ENCODE results near the gene GSTA2.
"Not testable (repeated sequence)": the region's sequence is repeated elsewhere in the genome, so short reads cannot be mapped to it uniquely, and the experiment has no call there.

Gene GSTA2

GRCh38 chr6:52724406-52725121, 38.7 kb downstream of the GSTA2 start:
- CTCF ChIA-PET = interaction anchor here (0.5 to 2.7 kb wide), 28 partner anchors 9 to 759 kb away, joined by 3 to 13 read pairs (median 4); partner anchors contain the start of gene FBXO9
- DNase-seq (ENCODE audit: low read depth, low spot score) = no peak
- no peak overlapping the region for H3K4me3 ChIP-seq (ENCODE audit: low read depth, low read length)
- TF ChIP-seq CTCF (IDR thresholded peaks at IDR 0.05; ENCODE audit: insufficient read depth, low read length, missing control alignments) = peak; percentile 77
- POLR2A ChIA-PET = no interaction called here

- no peak overlapping the region for H3K4me3 ChIP-seq (ENCODE audit: low read depth, low read length)
- ChIA-PET CTCF (interaction anchor here (0.9 to 2.7 kb wide), 17 partner anchors 8 to 341 kb away, joined by 3 to 13 read pairs (median 5); partner anchors contain the start of gene FBXO9), POLR2A (no interaction called here)
- DNase-seq (ENCODE audit: low read depth, low spot score) = no peak
- no peak for TF ChIP-seq CTCF (IDR thresholded peaks at IDR 0.05; ENCODE audit: insufficient read depth, low read length, missing control alignments)
Observed at GRCh38 chr6:52724042-52724405, 39.3 kb downstream of the GSTA2 start.

GRCh38 chr6:52720321-52720720, 43.0 kb downstream of the GSTA2 start:
- ChIA-PET POLR2A (no interaction called here), CTCF (interaction anchor here (0.8 kb wide), 1 partner anchor 8 kb away, joined by 3 read pairs; no protein-coding TSS in a partner anchor)
- no peak for DNase-seq (ENCODE audit: low read depth, low spot score)
- no peak overlapping the region for H3K4me3 ChIP-seq (ENCODE audit: low read depth, low read length)
- TF ChIP-seq CTCF (IDR thresholded peaks at IDR 0.05; ENCODE audit: insufficient read depth, low read length, missing control alignments) = no peak

- DNase-seq (ENCODE audit: low read depth, low spot score) = no peak
- TF ChIP-seq CTCF (IDR thresholded peaks at IDR 0.05; ENCODE audit: insufficient read depth, low read length, missing control alignments) = no peak
- ChIA-PET CTCF (interaction anchor here (0.9 to 2.1 kb wide), 4 partner anchors 10 to 277 kb away, joined by 3 to 6 read pairs (median 3); partner anchors contain the start of gene GSTA4), POLR2A (no interaction called here)
- H3K4me3 ChIP-seq (ENCODE audit: low read depth, low read length) = no peak overlapping the region
Observed at GRCh38 chr6:52718550-52718949, 44.7 kb downstream of the GSTA2 start.

GRCh38 chr6:52714761-52715160, 48.5 kb downstream of the GSTA2 start:
- H3K4me3 ChIP-seq (ENCODE audit: low read depth, low read length); DNase-seq (ENCODE audit: low read depth, low spot score); POLR2A ChIA-PET: not testable (repeated sequence)
- CTCF ChIA-PET = interaction anchor here (2.3 kb wide), 1 partner anchor 10 kb away, joined by 8 read pairs; no protein-coding TSS in a partner anchor

- H3K4me3 ChIP-seq (ENCODE audit: low read depth, low read length) = no peak overlapping the region
- ChIA-PET POLR2A (no interaction called here), CTCF (interaction anchor here (0.8 to 0.9 kb wide), 2 partner anchors 8 to 21 kb away, joined by 3 read pairs; no protein-coding TSS in a partner anchor)
- DNase-seq (ENCODE audit: low read depth, low spot score) = no peak
- no peak for TF ChIP-seq CTCF (IDR thresholded peaks at IDR 0.05; ENCODE audit: insufficient read depth, low read length, missing control alignments)
Observed at GRCh38 chr6:52712136-52712535, 51.1 kb downstream of the GSTA2 start.
